GM19468 (cell line): ENCODE data around the gene PNMT.

Experiments
- ATAC-seq: cut with Tn5 transposase; IDR thresholded peaks from one replicate; pipeline ENCODE4 v1.9.1; 2021; ENCODE audit warnings: mild to moderate bottlenecking, moderate library complexity, moderate number of reproducible peaks; ENCODE audit not compliant: unreplicated experiment; ENCODE audit errors: extremely low read depth

Gene PNMT

GRCh38 chr17:39666231-39666600 lies 2.0 kb upstream of the PNMT start:
- ATAC-seq: no peak

- no peak for ATAC-seq
Observed at GRCh38 chr17:39666601-39667261, 1.5 kb upstream of the PNMT start.

GRCh38 chr17:39667262-39667944 lies 850 bp upstream of the PNMT start:
- ATAC-seq: no peak

GRCh38 chr17:39669897-39670735 lies 1.9 kb downstream of the PNMT start:
- no peak for ATAC-seq

GRCh38 chr17:39670746-39671145 lies 2.5 kb downstream of the PNMT start:
- no peak for ATAC-seq

- no peak for ATAC-seq
Observed at GRCh38 chr17:39671651-39672521, 3.6 kb downstream of the PNMT start.

GRCh38 chr17:39672522-39673334 lies 4.5 kb downstream of the PNMT start:
- no peak for ATAC-seq

GRCh38 chr17:39673335-39674081 lies 5.3 kb downstream of the PNMT start:
- no peak for ATAC-seq

- ATAC-seq: no peak
Observed at GRCh38 chr17:39674179-39674578, 5.9 kb downstream of the PNMT start.

GRCh38 chr17:39674702-39675389 lies 6.6 kb downstream of the PNMT start:
- ATAC-seq: no peak

- no peak for ATAC-seq
Observed at GRCh38 chr17:39675390-39676082, 7.3 kb downstream of the PNMT start.

GRCh38 chr17:39676198-39676819 lies 8.1 kb downstream of the PNMT start:
- ATAC-seq: no peak

GRCh38 chr17:39677072-39677471 lies 8.8 kb downstream of the PNMT start:
- ATAC-seq: no peak

- ATAC-seq: no peak
Observed at GRCh38 chr17:39677542-39678339, 9.5 kb downstream of the PNMT start.

GRCh38 chr17:39678340-39679116 lies 10.3 kb downstream of the PNMT start:
- ATAC-seq: no peak
